GM19240 (cell line): ENCODE measurements around the gene PDCD1.
"Not testable (repeated sequence)": the region's sequence is repeated elsewhere in the genome, so short reads cannot be mapped to it uniquely, and the experiment has no call there.

ENCODE experiments used
- DNase-seq: peaks from one replicate; pipeline ENCODE4 v3.0.0; 2011; ENCODE audit warnings: low spot score; ENCODE audit not compliant: insufficient read length

Gene PDCD1

DNA sequence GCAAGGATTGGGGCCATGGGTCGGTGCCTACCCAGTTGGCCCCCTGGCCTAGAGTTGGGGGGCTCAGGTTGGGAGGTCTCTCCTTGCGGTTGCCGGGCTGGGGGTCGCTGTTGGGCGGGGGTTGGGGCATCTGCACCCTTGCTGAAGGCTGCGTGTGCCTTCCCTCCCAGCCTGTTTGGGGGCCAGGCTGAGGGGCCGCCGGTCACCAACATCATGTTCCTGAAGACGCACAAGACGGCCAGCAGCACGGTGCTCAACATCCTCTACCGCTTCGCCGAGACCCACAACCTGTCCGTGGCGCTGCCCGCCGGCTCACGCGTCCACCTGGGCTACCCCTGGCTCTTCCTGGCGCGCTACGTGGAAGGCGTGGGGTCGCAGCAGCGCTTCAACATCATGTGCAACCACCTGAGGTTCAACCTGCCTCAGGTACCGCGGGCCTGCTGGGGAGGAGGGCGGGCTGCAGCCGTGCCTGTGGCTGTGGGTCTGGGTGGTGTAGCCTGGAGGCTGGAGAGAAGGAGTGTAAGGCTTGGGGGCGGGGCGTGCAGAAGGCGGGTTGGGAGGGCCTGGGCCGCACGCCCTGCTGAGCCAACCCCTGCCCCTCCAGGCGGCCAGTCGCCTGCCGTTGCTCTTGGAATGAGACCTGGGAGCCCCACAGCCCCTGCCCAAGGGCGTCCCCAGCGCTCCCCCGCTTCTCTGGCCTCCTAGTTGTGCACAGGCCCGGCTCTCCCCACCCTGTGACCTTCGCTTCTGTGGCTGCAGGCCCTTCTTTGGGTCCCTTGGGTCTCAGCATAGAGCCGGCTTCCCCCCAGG lies 56.9 kb downstream of the PDCD1 start:
- DNase-seq = no peak

DNA sequence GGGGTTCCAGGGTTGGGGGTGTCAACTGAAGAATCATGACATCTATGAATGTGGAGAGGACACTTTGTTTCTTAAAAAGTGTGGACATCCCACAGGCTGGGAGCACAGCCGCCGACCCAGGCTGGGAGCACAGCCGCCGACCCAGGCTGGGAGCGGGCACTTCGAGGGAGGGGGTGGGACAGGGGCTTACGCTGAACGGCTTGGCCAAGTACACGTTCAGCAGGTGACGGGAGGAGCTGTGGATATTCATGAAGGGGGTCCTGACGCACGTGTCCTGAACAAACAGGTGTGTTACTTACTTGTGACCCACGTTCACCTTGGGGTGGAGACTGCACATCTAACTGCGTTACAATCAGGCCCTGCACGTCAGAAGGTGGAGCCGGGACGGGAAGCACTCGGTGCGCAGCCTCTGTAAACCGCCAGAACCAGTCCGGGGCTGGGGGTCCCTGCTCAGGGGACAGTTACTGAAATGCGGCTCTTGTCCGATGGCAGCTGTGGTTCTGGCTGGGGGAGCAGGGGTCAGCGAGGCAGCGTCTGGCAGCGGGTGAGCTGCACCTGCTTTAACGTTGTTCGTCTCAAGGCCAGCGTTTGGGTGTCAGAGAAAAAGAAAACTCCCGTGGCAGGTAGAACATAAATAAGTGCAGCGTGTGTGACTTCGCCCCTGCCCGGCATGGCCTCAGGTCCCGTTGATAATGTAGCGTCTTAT lies 58.3 kb downstream of the PDCD1 start:
- DNase-seq = not testable (repeated sequence)
